ENCODE results near the gene HOMER2.
"Not testable (repeated sequence)": the region's sequence is repeated elsewhere in the genome, so short reads cannot be mapped to it uniquely, and the experiment has no call there.

Gene HOMER2

DNA sequence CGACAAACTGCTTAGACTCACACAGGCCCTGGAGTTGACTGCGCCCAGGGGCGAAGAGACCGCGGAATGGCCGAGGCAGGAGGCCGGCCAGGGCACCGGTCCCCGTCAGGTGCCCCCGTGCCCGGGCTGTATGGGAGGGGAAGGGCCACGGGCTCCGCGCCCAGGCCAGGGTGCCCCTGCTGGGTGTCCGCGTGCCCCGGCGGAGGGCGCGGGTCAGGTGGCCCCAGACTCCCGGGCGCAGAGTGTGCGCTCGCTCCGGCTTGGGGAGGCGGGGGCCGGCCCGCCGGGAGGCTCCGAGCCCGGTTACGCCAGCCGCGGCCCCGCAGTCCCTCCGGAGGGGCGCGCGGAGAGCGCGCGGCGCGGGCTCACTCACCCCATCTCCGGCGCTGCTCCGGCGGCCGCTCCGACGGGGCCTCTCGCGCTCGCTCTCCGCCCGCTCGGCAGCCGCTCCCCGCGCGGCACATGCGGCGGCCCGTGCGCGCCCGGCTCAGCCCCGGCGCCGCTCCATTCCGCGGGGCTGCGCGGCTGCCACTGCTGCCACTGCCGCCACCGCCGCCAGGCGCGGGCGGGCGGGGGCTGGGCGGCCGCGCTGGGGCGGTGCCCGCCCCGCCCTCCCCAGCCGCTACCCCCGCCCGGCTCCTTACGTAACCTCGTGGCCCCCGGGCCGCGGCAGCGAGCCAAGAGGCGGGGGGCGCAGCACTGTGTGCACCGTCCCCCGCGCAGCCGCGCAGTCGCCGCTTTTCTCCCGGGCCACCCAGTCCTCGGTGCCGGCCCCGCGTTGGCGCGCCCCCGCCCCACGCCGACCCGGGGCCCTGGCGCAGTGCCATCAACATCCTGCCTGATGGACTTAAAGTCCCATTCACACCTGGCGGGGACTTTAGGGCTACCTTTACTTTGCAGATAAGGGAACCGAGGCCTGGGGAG, at the start of gene HOMER2:
HOMER2 (minus strand) TSS at position 563 of the 924 bp plus-strand sequence; CDS start at position 378, 185 bp downstream.
- DNase-seq = peak; percentile 21

DNA sequence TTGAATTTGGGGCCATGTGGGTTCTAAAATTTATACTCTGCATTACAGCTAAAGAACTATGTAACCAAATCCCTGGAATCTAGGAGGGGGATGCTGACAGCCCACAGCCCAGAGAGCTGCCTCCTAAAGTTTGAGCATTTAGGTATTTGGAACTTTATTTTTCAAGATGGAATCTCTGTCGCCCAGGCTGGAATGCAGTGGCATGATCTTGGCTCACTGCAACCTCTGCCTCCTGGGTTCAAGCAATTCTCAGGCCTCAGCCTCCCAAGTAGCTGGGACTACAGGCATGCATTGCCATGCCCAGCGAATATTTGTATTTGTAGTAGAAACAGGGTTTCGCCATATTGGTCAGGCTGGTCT, 48.1 kb upstream of the HOMER2 start:
- DNase-seq = not testable (repeated sequence)

DNA sequence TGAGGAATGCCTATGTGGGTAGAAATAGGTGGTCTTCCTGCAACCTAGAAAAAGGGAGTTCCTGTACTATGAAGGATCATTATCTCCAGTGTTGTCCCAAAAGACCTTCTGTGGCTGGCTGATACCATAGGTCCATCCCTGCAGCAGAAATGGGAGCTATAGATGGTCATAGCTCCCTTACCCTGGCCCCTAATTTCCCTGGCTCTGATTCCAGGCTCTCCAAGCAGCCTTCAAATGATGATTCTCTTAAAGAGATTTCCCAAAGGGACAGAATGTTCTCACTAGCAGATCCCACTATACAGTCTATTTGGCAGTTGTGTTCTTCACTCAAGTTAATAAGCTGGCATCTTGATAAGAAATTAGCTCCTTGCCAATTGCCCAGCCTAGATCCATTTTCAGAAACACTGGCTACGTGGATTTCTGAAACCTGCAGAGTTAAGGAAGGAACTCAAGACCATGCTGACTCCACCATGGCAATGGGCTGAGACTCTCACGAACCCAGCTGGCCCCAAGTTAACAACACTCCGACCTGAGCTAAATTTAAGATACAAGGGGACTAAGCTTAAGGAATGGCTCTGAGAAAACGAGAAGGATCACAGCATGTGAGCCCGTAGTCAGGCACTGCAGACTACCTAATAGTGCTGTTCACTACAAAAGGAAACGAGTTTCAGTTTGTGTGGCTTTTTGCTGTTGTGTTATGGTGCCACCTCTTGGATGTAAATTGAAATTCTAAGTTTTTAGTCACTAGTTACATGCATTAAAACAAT, 47.6 kb upstream of the HOMER2 start:
- peak; percentile 26 for DNase-seq

DNA sequence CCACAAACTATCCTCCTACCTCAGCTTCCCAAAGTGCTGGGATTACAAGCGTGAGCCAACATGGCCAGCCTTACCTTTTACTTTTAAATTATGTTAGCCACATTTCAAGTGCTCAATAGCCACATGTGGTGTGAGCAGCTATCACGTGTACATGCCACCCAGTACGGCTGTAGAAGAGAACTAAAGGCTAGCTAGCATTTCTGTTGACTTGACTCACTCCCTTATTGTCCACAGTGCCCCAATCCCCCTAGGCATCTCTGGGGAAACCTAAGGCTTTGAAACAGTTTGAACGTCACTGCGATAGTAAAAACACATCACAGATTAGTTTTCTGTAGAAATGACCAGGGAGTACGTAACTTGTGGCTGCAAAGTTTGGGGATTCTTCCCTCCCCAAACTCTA, 46.9 kb upstream of the HOMER2 start:
- DNase-seq = no peak

DNA sequence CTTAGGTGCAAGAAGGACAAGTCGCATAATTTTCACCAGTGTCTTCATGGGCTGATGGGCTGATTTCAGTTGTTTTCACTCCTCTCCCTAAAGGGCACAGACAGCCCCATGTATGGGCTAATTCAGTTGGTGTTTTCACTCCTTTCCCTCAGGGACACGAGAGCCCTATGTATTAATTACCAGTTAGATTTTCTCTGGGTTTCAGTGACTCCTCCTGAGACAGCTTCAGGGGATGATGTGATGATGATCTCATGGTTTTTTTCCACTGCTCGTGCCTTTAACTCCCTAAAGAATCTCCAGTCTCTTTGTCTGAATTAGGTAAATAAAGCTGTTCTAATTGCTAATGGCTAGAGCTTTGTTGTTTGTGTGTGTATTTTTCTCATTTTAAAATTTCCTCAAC, 43.4 kb upstream of the HOMER2 start:
- no peak for DNase-seq

DNA sequence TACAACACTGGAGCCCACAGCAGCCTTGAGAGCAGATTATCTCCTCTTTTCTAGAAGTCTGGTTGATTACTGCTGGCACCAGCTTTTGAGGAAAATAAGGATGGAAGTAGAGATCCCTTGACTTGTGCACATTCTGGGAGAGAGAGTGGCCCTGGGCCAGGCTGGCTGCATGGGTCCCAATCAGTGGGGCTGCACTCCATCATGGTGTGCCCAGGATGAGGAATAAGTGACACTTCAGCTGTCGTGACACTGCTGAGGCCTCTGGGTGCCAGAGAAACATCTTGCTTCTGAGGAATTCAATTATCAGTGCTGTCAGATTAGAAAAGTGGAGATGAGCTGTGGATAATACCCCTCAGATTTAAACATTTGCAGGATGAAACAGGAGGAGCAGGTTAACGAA, 42.6 kb upstream of the HOMER2 start:
- DNase-seq = no peak

DNA sequence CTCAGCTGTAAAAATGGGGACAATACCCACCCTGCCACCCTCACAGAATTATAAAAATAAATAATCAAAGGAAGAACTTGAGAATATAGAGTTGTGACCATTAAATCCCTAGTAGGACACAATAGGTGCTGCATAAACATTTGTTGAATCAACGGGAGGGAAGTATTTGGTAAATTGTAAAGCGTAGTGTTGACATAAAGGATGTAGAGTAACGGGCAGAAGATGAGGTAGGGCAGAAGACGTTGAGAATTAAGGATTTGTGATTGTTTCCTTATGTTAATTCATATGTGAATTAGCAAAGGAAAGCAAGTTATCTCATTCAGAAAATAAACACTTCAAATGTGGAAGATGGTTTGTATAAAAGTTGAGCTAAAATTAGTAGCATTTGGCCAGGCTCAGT, 40.6 kb upstream of the HOMER2 start:
- DNase-seq = no peak

DNA sequence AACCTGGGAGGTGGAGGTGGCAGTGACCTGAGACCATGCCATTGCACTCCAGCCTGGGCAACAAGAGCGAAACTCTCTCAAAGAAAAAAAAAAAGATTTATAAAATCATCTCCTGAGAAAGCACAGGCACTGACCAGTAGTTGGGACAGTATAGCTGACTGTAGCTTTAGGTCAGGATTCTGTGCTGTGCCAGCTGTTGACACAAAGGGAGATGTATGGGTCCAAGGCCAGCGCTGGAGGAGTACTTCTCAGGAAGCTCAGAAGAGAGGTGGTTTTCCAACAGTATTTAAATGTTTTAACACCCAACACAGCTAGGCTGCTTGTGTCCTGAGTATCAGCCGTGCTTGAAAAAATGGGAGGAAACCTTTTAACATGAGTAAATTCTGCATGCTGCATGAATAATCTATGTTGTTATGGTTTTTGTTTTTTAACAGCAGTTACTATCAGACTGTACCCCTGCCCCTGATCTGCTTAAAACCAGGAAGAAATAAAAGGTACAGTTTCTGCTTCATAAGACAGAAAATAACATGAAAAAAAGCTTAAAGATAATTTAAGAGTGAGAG, 40.0 kb upstream of the HOMER2 start:
- DNase-seq = no peak

DNA sequence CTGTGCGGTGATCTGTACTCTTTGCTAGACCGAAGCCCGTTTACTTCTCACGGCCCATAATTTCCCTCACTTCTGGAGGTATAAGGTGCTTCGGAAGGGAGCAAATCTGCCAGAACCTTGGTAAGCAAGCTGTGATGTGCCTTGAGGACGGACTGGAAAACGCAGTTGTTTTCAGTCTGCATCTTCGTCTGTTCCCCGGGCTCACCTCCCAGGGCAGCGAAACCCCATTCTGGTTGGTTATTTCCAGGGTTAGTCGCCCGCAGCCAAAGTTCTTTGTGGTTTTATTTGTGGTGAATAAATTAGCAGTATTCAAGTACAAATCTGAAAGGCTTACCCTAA, 33.9 kb upstream of the HOMER2 start:
- peak; percentile 21 for DNase-seq

DNA sequence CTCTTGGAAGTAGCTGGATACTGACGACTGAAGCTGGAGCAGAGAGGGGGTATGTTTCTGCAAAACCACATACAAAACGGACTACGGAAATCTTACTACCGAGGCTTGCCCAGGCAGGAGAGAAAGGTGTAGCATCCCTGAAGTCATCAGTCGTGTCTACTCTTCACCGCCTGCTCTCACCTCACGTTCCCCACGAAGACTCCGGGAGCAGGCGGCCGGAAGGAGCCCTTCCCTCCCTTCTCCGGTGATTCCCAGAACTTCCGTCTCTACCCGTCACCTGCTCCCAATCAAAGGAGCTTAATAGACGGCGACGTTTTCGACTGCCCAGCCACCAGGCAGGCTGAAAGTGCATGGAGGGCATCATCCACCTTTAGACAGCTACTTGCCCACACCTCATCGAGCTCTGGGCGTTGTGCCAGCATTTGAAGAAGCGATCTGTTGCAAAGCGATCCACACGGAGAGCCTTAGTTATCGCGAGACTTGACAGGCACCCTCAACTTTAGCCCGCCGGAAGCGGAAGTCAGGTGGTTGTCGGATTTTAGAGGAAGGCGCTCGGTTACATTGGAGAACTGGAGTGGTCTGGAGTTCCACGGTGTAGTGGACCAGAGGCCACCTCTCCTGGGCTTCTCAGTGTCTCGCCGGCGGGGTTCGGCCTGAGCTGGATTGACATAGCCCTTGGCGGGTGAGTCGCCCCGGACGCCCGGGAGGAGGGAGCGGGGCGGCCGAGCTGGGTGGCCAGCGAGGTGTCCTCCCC, 33.3 kb upstream of the HOMER2 start, which contains the start of gene RAMAC:
RAMAC (plus strand) TSS at position 523 of the 754 bp plus-strand sequence. CDS start 2,809 bp downstream, outside the sequence.
- DNase-seq = peak; percentile 92

DNA sequence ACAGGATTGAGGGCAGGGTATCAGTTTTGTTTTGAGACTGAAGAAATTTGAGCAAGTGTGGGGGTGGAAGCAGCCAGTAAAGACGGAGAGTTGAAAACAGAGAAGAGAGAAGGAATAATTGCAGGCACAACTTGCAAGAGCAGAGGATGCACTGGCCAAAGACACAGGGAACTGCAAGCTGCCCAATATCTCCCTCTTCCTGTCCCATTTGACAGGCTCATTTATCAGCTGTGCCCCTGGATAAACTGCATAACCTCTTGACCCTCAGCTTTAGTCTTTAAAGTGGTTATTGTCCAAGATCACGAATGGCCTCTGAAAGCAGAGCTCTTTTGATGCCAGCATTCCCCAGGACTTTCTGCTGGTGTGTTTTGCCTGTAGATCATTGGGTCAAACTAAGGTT, 28.5 kb upstream of the HOMER2 start:
- DNase-seq = no peak

DNA sequence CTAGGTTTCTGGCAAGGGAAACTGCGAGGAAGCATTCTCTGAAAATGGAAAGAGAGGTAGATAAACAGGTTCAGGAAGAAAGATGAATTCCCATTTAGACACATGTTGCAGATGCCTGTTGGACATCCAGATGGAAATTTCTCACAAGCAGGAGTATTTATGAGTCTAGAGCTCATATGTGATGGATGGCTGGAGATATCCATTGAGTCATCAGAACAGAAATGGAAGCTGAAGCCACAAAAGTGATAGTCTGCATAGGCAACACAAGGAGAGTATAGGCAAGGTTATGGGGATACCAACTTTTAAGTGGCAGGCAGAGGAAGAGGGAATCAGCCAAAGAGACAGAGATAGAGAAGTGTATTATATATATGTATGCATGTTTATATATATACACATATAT, 27.2 kb upstream of the HOMER2 start:
- no peak for DNase-seq

DNA sequence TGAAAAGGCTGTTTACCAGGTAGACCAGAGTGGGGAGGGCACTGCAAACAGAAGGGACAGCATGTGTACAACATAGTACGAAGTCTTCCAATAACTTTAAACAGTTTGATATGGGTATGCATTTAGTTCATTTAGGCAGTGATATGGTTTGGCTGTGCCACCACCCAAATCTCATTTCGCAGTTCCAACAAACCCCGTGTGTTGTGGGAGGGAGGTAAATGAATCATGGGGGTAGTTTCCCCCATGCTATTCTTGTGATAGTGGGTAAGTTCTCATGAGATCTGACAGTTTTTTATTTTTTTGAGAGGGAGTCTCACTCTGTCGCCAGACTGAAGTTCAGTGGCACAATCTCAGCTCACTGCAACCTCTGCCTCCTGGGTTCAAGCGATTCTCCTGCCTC, 25.9 kb upstream of the HOMER2 start:
- DNase-seq = no peak

DNA sequence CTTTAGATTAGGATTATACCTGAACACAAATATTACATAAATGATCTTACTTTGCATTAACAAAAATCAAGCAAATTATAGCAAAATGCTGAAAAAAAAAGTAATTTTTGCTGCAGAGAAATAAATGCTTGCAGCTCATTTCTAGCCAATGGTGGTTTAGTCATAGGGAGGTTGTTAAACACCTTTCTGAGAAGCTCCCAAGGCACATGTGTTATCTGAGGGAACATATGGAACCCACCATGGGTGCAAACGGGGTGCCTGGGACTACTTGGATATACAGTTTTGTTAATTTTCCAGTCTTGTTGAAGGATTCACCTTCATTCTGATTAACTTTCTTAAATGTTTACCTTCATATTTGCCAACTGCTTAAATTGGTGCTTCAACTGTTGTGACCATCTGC, 24.6 kb upstream of the HOMER2 start:
- no peak for DNase-seq

DNA sequence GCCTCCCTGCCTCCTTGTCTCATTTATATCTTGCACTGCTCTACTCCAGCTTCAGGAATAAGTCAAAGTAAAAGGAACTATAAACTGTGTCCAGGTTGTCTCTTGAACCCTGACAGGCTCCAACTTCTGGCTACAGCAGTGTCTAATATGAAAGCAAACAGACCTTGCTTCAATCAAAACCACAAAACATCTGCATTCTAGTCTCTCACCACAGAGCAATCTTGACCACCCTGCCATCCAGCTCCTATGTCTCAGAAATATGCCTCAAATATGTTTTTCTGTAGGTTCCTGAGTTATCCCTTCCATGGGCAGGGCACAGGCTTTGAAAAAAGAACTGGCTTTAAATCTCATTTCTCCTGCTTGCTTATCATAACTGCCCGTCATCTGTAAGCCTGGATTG, 20.5 kb upstream of the HOMER2 start:
- DNase-seq = no peak

DNA sequence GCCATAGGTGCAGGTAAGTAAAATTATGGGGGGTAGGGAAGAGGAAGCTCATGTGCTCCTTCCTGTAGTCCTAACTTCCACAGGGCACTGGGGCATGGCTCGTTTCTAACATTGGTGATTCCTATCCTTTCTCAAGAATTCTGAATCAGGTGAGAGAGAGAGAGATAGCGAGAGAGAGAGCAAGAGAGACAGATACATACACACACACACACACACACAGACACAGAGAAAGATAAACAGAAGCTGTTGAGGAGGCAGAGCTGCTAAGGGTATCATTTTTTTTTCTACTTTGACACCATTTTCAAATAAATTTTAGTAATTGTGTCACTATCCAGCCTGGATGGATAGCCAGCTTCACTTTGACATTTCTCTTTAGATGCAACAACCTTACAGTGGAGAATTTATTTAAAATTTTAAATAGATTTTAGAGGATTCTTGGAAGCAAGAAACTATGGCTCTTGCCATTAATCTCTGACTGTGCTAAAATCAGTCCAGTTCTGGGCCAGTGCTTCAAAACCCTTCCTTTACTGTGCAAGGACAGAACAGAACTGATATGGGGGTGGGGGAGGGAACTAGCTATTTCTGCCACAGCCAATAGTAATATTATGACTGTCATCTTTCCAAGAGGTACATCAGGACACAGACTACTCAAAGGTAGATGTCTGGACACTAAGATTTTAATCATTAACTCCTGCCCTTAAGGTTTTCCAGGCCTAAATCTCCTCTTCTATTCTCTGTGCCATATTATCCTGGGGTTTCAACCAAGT, 18.9 kb upstream of the HOMER2 start:
- no peak for DNase-seq

DNA sequence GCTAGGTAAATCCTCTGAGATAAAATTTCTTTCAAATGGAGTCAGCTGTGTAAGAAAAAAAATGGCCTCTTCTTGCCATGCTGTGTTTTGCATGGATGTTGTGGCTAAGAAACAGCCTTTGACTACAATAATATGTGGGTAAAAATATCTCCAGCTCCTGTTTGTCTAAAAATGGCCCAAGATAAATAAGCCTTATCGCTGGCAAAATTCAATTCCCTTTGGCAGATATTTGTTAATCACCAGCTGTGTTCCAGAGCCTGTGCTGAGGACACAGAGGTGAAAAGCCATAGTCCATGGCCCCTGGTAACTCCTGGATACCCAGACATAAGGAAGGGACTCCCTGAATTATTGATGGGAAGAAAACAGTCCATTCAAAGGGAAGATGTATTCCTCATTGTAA, 18.2 kb upstream of the HOMER2 start:
- no peak for DNase-seq

DNA sequence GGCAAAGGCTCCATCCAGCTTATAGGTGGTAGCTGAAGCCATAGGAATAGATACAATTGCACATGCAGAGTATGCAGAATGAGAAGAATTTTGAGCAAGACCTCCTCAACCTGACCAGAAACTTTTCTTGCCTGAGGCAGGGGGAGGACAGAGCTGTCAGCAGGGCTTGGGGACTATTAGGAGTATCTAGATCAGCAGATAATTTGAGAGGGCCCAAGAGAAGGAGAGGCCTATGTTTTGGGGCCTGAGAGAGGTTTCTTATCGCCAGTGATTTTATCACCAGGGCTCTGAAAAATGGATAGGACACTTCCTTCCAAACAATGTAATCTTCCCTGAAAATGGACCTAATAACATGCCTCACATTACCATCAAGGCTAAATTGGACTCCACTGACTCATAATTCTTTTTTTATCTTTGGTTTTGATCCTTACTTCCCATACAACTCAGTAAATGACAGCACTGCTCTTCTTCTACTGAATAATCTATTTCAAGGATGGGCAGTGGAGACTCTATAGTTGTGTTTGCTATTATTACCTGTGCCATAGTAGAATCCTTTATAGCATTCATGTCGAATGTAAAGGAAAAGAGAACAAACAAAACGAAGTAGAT, 17.7 kb upstream of the HOMER2 start:
- DNase-seq = no peak

DNA sequence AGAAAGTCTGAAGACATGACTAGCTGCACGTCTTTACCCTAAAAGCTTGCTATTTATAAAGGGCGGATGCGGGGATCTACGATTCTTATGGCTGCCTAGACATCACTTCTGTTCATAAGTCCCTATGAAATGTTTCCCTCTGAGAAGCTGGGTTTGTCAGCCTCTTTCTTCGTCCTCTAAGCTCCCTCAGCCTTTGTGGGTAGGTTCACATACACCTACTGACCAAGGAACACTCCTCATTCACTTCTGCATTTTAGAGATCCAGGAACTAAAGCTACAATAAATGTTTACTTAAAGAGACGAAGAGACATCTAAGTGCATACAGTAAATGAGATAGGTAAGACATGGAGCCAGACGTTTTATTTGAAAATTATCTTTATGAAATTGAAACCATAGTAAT, 16.8 kb upstream of the HOMER2 start:
- DNase-seq = no peak

DNA sequence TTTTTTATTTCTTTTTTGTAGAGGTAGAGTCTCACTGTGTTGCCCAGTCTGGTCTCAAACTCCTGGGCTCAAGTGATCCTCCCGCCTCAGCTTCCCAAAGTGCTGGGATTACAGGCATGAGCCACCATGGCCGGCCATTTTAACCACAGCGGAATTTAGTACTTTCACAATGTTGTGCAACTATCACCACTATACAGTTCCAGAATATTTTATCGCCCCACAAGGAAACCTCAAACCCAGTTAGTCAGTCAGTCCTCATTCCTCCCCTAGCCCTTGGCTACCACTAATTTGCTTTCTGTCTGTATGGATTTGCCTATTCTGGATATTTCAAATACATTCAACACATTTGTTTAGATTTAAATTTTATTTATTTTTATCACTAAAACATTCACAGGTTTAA, 15.5 kb upstream of the HOMER2 start:
- no peak for DNase-seq

DNA sequence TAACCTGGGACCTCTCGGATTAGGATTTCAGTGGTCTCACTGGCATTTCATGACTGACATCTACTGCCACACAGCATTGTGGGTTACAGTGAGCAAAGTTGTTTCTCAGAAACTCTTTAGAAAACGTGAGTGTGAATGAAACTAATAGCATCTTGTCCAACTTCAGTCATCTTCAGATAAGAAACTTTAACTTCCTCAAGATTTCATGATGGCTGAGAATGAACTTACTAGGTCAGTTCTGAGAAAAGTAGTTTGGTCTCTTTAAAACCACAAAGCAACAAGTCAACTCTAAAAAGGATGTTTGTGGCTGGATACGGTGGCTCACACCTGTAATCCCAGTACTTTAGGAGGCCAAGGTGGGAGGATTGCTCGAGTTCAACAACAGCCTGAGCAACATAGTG, 14.2 kb upstream of the HOMER2 start:
- DNase-seq = no peak

DNA sequence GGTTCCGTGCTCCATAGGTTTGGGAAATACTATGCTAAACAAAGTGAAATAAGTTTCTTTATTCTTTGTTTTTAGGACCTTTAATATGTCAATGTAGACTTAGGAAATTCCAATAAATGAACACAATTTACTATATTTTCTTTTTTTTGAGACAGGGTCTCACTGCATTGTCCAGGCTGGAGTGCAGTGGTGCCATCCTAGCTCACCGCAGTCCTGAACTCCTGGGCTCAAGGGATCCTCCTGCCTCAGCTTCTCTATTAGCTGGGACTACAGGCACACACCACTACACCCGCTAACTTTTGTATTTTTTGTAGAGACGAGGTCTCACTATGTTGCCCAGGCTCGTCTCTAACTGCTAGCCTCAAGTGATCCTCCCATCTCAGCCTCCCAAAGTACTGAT, 12.4 kb upstream of the HOMER2 start:
- no peak for DNase-seq
